HCT116 (cell line): Measurements from ENCODE around the gene PRKCH. TPM values are rescaled to one million over a fixed set of nuclear protein-coding genes. Genes with fewer than 3 reads are reported as not detected.
"Not testable (repeated sequence)": the region's sequence is repeated elsewhere in the genome, so short reads cannot be mapped to it uniquely, and the experiment has no call there.

Experiments used
- ATAC-seq: fragments of 200-7000 bp; cut with Tn5 transposase; 2 replicates; pipeline ENCODE4 v1.9.1; 2020; ENCODE audit warnings: mild to moderate bottlenecking, moderate library complexity
- BruUV-seq: library from RNA; stranded (reverse); fragments of 400-500 nt; replicated peaks from 2 replicates; lab custom pipeline; 2021; lab: Mats Ljungman, UMichigan
- CTCF ChIA-PET: fragments of 300-600 bp; sonication (Branson Sonifier 250); formaldehyde crosslinking; loops from one replicate; lab custom pipeline; 2021; ENCODE audit warnings: antibody characterized with exemption; lab: Charles Lee
- POLR2A ChIA-PET: fragments of 300-600, 350-600 bp; sonication (Branson Sonifier 250); formaldehyde crosslinking; loops from one replicate; lab custom pipeline; 2021; ENCODE audit warnings: antibody characterized with exemption; lab: Charles Lee
- RAD21 ChIA-PET, 2 experiments: fragments of 300-600 bp; sonication (Branson Sonifier 250); formaldehyde crosslinking; loops; one replicate each; lab custom pipeline; 2023; ENCODE audit warnings: low total read pairs in 2 of 2; ENCODE audit not compliant: uncharacterized antibody in 2 of 2, unreplicated experiment in 2 of 2, low non-redundant PET in 1 of 2; lab: Charles Lee
- DNase-seq: peaks from one replicate; pipeline ENCODE4 v3.0.0-alpha.2; 2010; ENCODE audit warnings: low read depth, low spot score
- H2AFZ ChIP-seq: fragments of 200-600 bp; shearing (Covaris generic), sonication (generic); 2 replicates; pipeline ENCODE4 v1.6.1; 2017; ENCODE audit warnings: low read depth, mixed run types, mixed read lengths, antibody characterized with exemption, low read length; ENCODE audit not compliant: poor library complexity, severe bottlenecking
- H3K27ac ChIP-seq: 2 replicates; pipeline ENCODE4 v1.5.1; 2012; ENCODE audit warnings: low read depth, low read length
- H3K27me3 ChIP-seq: fragments of 200-600 bp; sonication (generic); 2 replicates; pipeline ENCODE4 v1.6.1; 2016; ENCODE audit warnings: mixed run types, low read length, mixed read lengths; ENCODE audit not compliant: insufficient read depth
- H3K36me3 ChIP-seq, 2 experiments: fragments of 200-500 bp in 1 of 2; fragments of 200-600 bp in 1 of 2; sonication (Bioruptor generic) in 1 of 2; sonication (generic) in 1 of 2; 2 replicates each; pipeline versions ENCODE4 v1.5.1 to v1.6.1; 2014 to 2016; ENCODE audit warnings: low read length in 2 of 2, inconsistent platforms in 1 of 2, mixed read lengths in 1 of 2, mixed run types in 1 of 2; ENCODE audit not compliant: insufficient read depth in 2 of 2, control insufficient read depth in 1 of 2
- H3K4me1 ChIP-seq, 2 experiments: fragments of 200-600 bp in 1 of 2; sonication (generic) in 1 of 2; 2 replicates each; pipeline versions ENCODE4 v1.5.1 to v1.6.1; 2012 to 2017; ENCODE audit warnings: low read length in 2 of 2, inconsistent platforms in 1 of 2, mild to moderate bottlenecking in 1 of 2, mixed read lengths in 1 of 2, mixed run types in 1 of 2, moderate library complexity in 1 of 2; ENCODE audit not compliant: insufficient read depth in 2 of 2, control insufficient read depth in 1 of 2
- H3K4me2 ChIP-seq: fragments of 200-600 bp; sonication (generic); 2 replicates; pipeline ENCODE4 v1.6.1; 2017; ENCODE audit warnings: mixed run types, low read length, mixed read lengths
- H3K4me3 ChIP-seq, 2 experiments: fragments of 200-600 bp in 1 of 2; sonication (generic) in 1 of 2; replicated peaks in 1 of 2; 2 replicates each; pipeline ENCODE4 v1.5.1; 2011 to 2016; ENCODE audit warnings: low read length in 2 of 2, control low read depth in 1 of 2, low read depth in 1 of 2, mild to moderate bottlenecking in 1 of 2, mixed read lengths in 1 of 2, mixed run types in 1 of 2
- H3K79me2 ChIP-seq: fragments of 200-600 bp; sonication (generic); 2 replicates; pipeline ENCODE4 v1.6.1; 2017; ENCODE audit warnings: mild to moderate bottlenecking, mixed run types, low read length, moderate library complexity, mixed read lengths; ENCODE audit not compliant: insufficient read depth
- H3K9ac ChIP-seq: fragments of 200-600 bp; sonication (generic); 2 replicates; pipeline ENCODE4 v1.6.1; 2016; ENCODE audit warnings: low read length, mixed read lengths
- H3K9me2 ChIP-seq: fragments of 200-600 bp; sonication (generic), shearing (Covaris generic); 2 replicates; pipeline ENCODE4 v1.6.1; 2017; ENCODE audit warnings: mixed run types, mild to moderate bottlenecking, moderate library complexity; ENCODE audit not compliant: insufficient read depth
- H3K9me3 ChIP-seq, 2 experiments: fragments of 200-500 bp in 1 of 2; fragments of 200-600 bp in 1 of 2; sonication (Bioruptor generic) in 1 of 2; sonication (generic) in 1 of 2; 2 replicates each; pipeline ENCODE4 v1.6.1; 2014 to 2017; ENCODE audit warnings: low read length in 2 of 2, mixed read lengths in 2 of 2, inconsistent platforms in 1 of 2, low read depth in 1 of 2, mild to moderate bottlenecking in 1 of 2, mixed run types in 1 of 2, moderate library complexity in 1 of 2; ENCODE audit not compliant: control insufficient read depth in 1 of 2, insufficient read depth in 1 of 2
- H4K20me1 ChIP-seq: fragments of 200-600 bp; sonication (generic), shearing (Covaris generic); 2 replicates; pipeline ENCODE4 v1.6.1; 2017; ENCODE audit warnings: mixed run types, mild to moderate bottlenecking, moderate library complexity; ENCODE audit not compliant: insufficient read depth
- EGR1 ChIP-seq: IDR thresholded peaks from 2 replicates; pipeline ENCODE4 v1.6.1; 2012; ENCODE audit warnings: low read depth
- ELF1 ChIP-seq: IDR thresholded peaks from 2 replicates; pipeline ENCODE4 v1.6.1; 2012; ENCODE audit warnings: low read depth, borderline replicate concordance
- EZH2 ChIP-seq: fragments of 200-600 bp; sonication (generic); IDR thresholded peaks from 2 replicates; pipeline ENCODE4 v1.6.1; 2017; ENCODE audit warnings: antibody characterized with exemption, mixed run types
- FOSL1 ChIP-seq: IDR thresholded peaks from 2 replicates; pipeline ENCODE4 v1.6.1; 2012; ENCODE audit warnings: low read depth
- MAX ChIP-seq: IDR thresholded peaks from 2 replicates; pipeline ENCODE4 v1.6.1; 2012
- SIN3A ChIP-seq: IDR thresholded peaks from 2 replicates; pipeline ENCODE4 v1.6.1; 2012; ENCODE audit warnings: low read depth
- SRF ChIP-seq: IDR thresholded peaks from 2 replicates; pipeline ENCODE4 v1.6.1; 2012; ENCODE audit warnings: low read depth
- ZFX ChIP-seq: fragments of 450-650 bp; IDR thresholded peaks from 2 replicates; pipeline ENCODE4 v1.6.1; 2017
- ZNF274 ChIP-seq: fragments of 200-500 bp; sonication (Bioruptor generic); IDR thresholded peaks from 2 replicates; pipeline ENCODE4 v1.6.1; 2014; ENCODE audit warnings: mild to moderate bottlenecking, low read depth, low read length, inconsistent platforms
- intact Hi-C: fragments of 100-400 bp; cut with micrococcal nuclease; formaldehyde crosslinking; loops from 2 replicates; pipeline ENCODE4 v1.10.0; 2022
- total RNA-seq: library from RNA; stranded (reverse); gene quantifications from one replicate; pipeline ENCODE4 v1.2.1, GENCODE V29; 2021; ENCODE audit not compliant: unreplicated experiment
- TF ChIP-seq, protein P1 (sequence below), 3 experiments: fragments of 200-600 bp in 1 of 3; sonication (generic) in 1 of 3; IDR thresholded peaks in 2 of 3; conservative IDR thresholded peaks in 1 of 3; 2 replicates each; pipeline ENCODE4 v1.5.1; 2012 to 2017; ENCODE audit warnings: low read depth in 2 of 3, low read length in 2 of 3, antibody characterized with exemption in 1 of 3, borderline replicate concordance in 1 of 3, control low read depth in 1 of 3, mild to moderate bottlenecking in 1 of 3, mixed read lengths in 1 of 3, mixed run types in 1 of 3, moderate library complexity in 1 of 3; ENCODE audit not compliant: insufficient read depth in 1 of 3
- TF ChIP-seq, protein P2 (sequence below): IDR thresholded peaks from 2 replicates; pipeline ENCODE4 v1.6.1; 2011; ENCODE audit warnings: mild to moderate bottlenecking, low read length, moderate library complexity; ENCODE audit not compliant: insufficient replicate concordance; ENCODE audit errors: extremely low read depth

PRKCH gene
- total RNA-seq, 1 experiment from 2014 or later = 16.6 TPM

DNA sequence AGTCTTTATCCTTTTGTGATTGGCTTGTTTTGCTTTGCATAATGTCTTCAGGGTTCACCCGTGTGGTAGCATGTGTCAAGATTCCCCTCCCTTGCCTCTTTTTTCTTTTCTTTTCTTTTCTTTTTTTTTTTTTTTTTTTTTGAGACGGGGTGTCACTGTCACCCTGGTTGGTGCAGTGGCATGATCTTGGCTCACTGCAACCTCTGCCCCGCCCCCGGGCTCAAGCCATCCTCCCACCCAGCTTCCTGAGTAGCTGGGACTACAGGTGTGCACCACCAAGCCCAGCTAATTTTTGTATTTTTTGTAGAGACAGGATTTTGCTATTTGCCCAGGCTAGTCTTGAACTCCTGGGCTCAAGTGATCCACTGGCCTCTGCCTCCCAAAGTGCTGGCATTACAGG is 94.6 kb downstream of the PRKCH start:
- H3K27ac ChIP-seq, POLR2A ChIA-PET, RAD21 ChIA-PET, intact Hi-C loops, H3K9me2 ChIP-seq, H3K4me2 ChIP-seq, H4K20me1 ChIP-seq, DNase-seq, H3K9ac ChIP-seq, BruUV-seq, H3K4me3 ChIP-seq, H3K27me3 ChIP-seq, H3K36me3 ChIP-seq, H3K79me2 ChIP-seq, H3K9me3 ChIP-seq, CTCF ChIA-PET, ATAC-seq, H2AFZ ChIP-seq: not testable (repeated sequence)
- peaks cover 15 to 17% of the 10 kb centered on the region in 2 experiments for H3K4me1 ChIP-seq

DNA sequence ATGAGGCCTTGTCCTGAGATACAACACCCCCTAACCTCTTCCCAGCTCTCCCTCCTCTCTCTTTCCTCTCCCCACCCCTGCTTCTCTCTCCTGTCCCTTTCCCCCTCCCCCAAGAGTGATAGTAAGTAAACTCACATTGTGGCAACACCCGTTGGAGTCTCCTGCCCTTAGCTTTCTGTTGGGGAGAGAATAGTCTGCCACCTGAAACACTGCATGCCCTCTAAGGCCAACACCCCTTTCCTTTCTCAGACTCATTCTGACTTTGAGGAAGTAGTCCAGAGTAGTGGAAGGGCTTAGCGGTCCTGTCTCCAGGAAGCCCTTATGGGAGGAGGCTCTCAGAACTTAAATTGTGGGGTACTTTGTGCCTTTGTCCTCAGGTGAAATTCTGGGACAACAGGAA is 95.2 kb downstream of the PRKCH start:
- Histone ChIP-seq H3K36me3 (no peaks in the 10 kb centered on the region), H3K4me3 (no peak overlapping the region), H3K27ac (no peak overlapping the region), H3K4me1 (peaks cover 17 to 18% of the 10 kb centered on the region in 2 experiments), H3K9me3 (no peaks in the 10 kb centered on the region), H3K27me3 (no peaks in the 10 kb centered on the region), H3K9me2 (no peaks in the 10 kb centered on the region), H3K79me2 (no peaks in the 10 kb centered on the region), H3K9ac (no peak overlapping the region), H4K20me1 (no peaks in the 10 kb centered on the region), H2AFZ (no peak overlapping the region), H3K4me2 (no peak overlapping the region)
- ChIA-PET CTCF (no interaction called here), RAD21 (no interaction called here), POLR2A (no interaction called here)
- TF ChIP-seq ZFX (no peak), MAX (no peak), SIN3A (no peak), ZNF274 (no peak), EZH2 (no peak), ELF1 (no peak), EGR1 (no peak), FOSL1 (no peak), SRF (no peak)
- TF ChIP-seq, protein P1, sequence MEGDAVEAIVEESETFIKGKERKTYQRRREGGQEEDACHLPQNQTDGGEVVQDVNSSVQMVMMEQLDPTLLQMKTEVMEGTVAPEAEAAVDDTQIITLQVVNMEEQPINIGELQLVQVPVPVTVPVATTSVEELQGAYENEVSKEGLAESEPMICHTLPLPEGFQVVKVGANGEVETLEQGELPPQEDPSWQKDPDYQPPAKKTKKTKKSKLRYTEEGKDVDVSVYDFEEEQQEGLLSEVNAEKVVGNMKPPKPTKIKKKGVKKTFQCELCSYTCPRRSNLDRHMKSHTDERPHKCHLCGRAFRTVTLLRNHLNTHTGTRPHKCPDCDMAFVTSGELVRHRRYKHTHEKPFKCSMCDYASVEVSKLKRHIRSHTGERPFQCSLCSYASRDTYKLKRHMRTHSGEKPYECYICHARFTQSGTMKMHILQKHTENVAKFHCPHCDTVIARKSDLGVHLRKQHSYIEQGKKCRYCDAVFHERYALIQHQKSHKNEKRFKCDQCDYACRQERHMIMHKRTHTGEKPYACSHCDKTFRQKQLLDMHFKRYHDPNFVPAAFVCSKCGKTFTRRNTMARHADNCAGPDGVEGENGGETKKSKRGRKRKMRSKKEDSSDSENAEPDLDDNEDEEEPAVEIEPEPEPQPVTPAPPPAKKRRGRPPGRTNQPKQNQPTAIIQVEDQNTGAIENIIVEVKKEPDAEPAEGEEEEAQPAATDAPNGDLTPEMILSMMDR (IDR thresholded peaks at IDR 0.05 in 2 of 3, conservative IDR thresholded peaks at IDR 0.05 in 1 of 3; ENCODE audit: borderline replicate concordance in 1 of 3, insufficient read depth in 1 of 3, low read depth in 2 of 3, low read length in 2 of 3) = no peak
- TF ChIP-seq, protein P2, sequence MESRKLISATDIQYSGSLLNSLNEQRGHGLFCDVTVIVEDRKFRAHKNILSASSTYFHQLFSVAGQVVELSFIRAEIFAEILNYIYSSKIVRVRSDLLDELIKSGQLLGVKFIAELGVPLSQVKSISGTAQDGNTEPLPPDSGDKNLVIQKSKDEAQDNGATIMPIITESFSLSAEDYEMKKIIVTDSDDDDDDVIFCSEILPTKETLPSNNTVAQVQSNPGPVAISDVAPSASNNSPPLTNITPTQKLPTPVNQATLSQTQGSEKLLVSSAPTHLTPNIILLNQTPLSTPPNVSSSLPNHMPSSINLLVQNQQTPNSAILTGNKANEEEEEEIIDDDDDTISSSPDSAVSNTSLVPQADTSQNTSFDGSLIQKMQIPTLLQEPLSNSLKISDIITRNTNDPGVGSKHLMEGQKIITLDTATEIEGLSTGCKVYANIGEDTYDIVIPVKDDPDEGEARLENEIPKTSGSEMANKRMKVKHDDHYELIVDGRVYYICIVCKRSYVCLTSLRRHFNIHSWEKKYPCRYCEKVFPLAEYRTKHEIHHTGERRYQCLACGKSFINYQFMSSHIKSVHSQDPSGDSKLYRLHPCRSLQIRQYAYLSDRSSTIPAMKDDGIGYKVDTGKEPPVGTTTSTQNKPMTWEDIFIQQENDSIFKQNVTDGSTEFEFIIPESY = no peak
- intact Hi-C loops = no loop called here
- BruUV-seq = no TSS peak
- ATAC-seq (no peak), DNase-seq (no peak)
